Loucy (cell line): ENCODE measurements around the gene TIPRL.

Experiments used
- CTCF ChIP-seq: fragments of 200-600 bp; sonication (generic); conservative IDR thresholded peaks from 2 replicates; pipeline ENCODE4 v1.5.1; 2014; ENCODE audit warnings: mild to moderate bottlenecking, antibody characterized with exemption, low read length
- EZH2phosphoT487 ChIP-seq: fragments of 200-600 bp; IDR thresholded peaks from 2 replicates; pipeline ENCODE4 v1.6.1; 2018; ENCODE audit warnings: antibody characterized with exemption, mild to moderate bottlenecking, moderate library complexity, borderline replicate concordance

GRCh38 chr1:168148916-168149315 lies 29.8 kb upstream of the TIPRL start:
- no peak for TF ChIP-seq CTCF
- TF ChIP-seq EZH2phosphoT487, result no peak
